Neural progenitor cell (in vitro differentiated cells): Measurements from ENCODE around the gene CPNE8. TPM values are rescaled to one million over a fixed set of nuclear protein-coding genes. Genes with fewer than 3 reads are reported as not detected.

ENCODE experiments used
- DNase-seq: peaks from one replicate; pipeline ENCODE4 v3.0.0-alpha.2; 2016; ENCODE audit warnings: low spot score
- H2AFZ ChIP-seq: fragments of 200-600 bp; sonication (generic); replicated peaks from 2 replicates; pipeline ENCODE4 v1.6.1; 2016; ENCODE audit warnings: antibody characterized with exemption
- H3F3A ChIP-seq: fragments of 200-600 bp; sonication (generic); 2 replicates; pipeline ENCODE4 v1.6.1; 2016; ENCODE audit warnings: antibody characterized with exemption, low read depth
- H3K27ac ChIP-seq: fragments of 200-600 bp; sonication (generic); 2 replicates; pipeline ENCODE4 v1.5.1; 2016; ENCODE audit warnings: mild to moderate bottlenecking
- H3K27me3 ChIP-seq: fragments of 200-600 bp; sonication (generic); 2 replicates; pipeline ENCODE4 v1.6.1; 2016; ENCODE audit warnings: mild to moderate bottlenecking, moderate library complexity
- H3K36me3 ChIP-seq: fragments of 200-600 bp; sonication (generic); 2 replicates; pipeline ENCODE4 v1.5.1; 2016
- H3K4me1 ChIP-seq: fragments of 200-600 bp; sonication (generic); 2 replicates; pipeline ENCODE4 v1.6.1; 2016; ENCODE audit warnings: mixed run types
- H3K4me2 ChIP-seq: fragments of 200-600 bp; sonication (generic); 2 replicates; pipeline ENCODE4 v1.6.1; 2016
- H3K4me3 ChIP-seq: fragments of 200-600 bp; sonication (generic); 2 replicates; pipeline ENCODE4 v1.5.1; 2016
- H3K79me2 ChIP-seq: fragments of 200-600 bp; sonication (generic); 2 replicates; pipeline ENCODE4 v1.6.1; 2016; ENCODE audit warnings: low read depth
- H3K9ac ChIP-seq: fragments of 200-600 bp; sonication (generic); 2 replicates; pipeline ENCODE4 v1.6.1; 2016
- H3K9me3 ChIP-seq: fragments of 200-600 bp; sonication (generic); 2 replicates; pipeline ENCODE4 v1.5.1; 2016; ENCODE audit warnings: low read depth
- H4K20me1 ChIP-seq: fragments of 200-600 bp; sonication (generic); 2 replicates; pipeline ENCODE4 v1.6.1; 2016; ENCODE audit warnings: low read depth
- H3K27ac Mint-ChIP-seq: 3 replicates; pipeline ENCODE4 v1.8.0; 2021; ENCODE audit warnings: mixed read lengths
- H3K27me3 Mint-ChIP-seq: 2 replicates; pipeline ENCODE4 v1.8.0; 2022; ENCODE audit warnings: low read depth, mild to moderate bottlenecking, inconsistent platforms, moderate library complexity, mixed read lengths; ENCODE audit not compliant: insufficient read depth
- H3K36me3 Mint-ChIP-seq: 3 replicates; pipeline ENCODE4 v1.8.0; 2021; ENCODE audit warnings: mixed read lengths
- H3K4me1 Mint-ChIP-seq: 3 replicates; pipeline ENCODE4 v1.8.0; 2021; ENCODE audit warnings: mixed read lengths
- H3K4me3 Mint-ChIP-seq: 3 replicates; pipeline ENCODE4 v1.8.0; 2021; ENCODE audit warnings: mild to moderate bottlenecking, moderate library complexity, mixed read lengths
- H3K9me3 Mint-ChIP-seq: 3 replicates; pipeline ENCODE4 v1.8.0; 2020; ENCODE audit warnings: mixed read lengths
- CTCF ChIP-seq: fragments of 200-600 bp; sonication (generic); IDR thresholded peaks from 2 replicates; pipeline ENCODE4 v1.5.1; 2017; ENCODE audit warnings: antibody characterized with exemption, mild to moderate bottlenecking
- EZH2 ChIP-seq: fragments of 200-600 bp; sonication (generic); IDR thresholded peaks from 2 replicates; pipeline ENCODE4 v1.6.1; 2017; ENCODE audit warnings: antibody characterized with exemption, mild to moderate bottlenecking, moderate library complexity
- EZH2phosphoT487 ChIP-seq: fragments of 200-600 bp; sonication (generic); IDR thresholded peaks from 2 replicates; pipeline ENCODE4 v1.6.1; 2017; ENCODE audit warnings: antibody characterized with exemption
- total RNA-seq: library from RNA; depleted of rRNA; stranded (reverse); fragments of >200 nt; gene quantifications from 2 replicates; pipeline ENCODE4 v1.2.3, GENCODE V29; 2015; ENCODE audit warnings: low replicate concordance

CPNE8 gene
- total RNA-seq, 1 donor from 2014 or later: 19.5 TPM

DNA sequence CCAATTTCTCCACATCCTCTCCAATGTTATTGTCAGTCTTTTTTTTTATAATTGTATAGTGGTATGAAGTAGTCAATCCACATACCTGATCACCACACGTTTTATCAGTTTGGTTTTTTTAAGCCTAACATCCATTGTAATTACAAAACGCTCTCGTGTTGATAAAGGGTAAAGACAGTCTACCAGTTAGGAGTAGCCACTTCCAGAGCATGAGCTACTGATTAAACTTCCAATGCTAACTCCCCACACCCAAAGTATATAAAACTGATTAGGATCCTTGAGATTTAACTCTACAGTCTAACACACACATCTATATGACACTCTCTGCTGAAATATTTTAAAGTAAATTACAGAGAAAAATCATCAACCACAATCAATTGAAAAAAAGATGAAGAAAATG, 20.7 kb downstream of the CPNE8 start:
- Mint-ChIP-seq H3K36me3 (peaks cover 7% of the 10 kb centered on the region), H3K9me3 (peaks cover 6% of the 10 kb centered on the region), H3K4me3 (no peak overlapping the region), H3K4me1 (no peaks in the 10 kb centered on the region), H3K27me3 (no peaks in the 10 kb centered on the region), H3K27ac (no peak overlapping the region)
- H2AFZ ChIP-seq: no peak overlapping the region
- H3K4me1 ChIP-seq: no peaks in the 10 kb centered on the region
- DNase-seq: no peak
- no peaks in the 10 kb centered on the region for H3K79me2 ChIP-seq
- H3K9me3 ChIP-seq: no peaks in the 10 kb centered on the region
- H3K4me3 ChIP-seq: no peak overlapping the region
- H3K4me2 ChIP-seq: no peak overlapping the region
- no peaks in the 10 kb centered on the region for H3K36me3 ChIP-seq
- H3F3A ChIP-seq: no peaks in the 10 kb centered on the region
- TF ChIP-seq EZH2phosphoT487 (no peak), CTCF (no peak), EZH2 (no peak)
- no peaks in the 10 kb centered on the region for H3K27me3 ChIP-seq
- H3K27ac ChIP-seq: no peak overlapping the region
- H4K20me1 ChIP-seq: no peaks in the 10 kb centered on the region
- no peak overlapping the region for H3K9ac ChIP-seq

DNA sequence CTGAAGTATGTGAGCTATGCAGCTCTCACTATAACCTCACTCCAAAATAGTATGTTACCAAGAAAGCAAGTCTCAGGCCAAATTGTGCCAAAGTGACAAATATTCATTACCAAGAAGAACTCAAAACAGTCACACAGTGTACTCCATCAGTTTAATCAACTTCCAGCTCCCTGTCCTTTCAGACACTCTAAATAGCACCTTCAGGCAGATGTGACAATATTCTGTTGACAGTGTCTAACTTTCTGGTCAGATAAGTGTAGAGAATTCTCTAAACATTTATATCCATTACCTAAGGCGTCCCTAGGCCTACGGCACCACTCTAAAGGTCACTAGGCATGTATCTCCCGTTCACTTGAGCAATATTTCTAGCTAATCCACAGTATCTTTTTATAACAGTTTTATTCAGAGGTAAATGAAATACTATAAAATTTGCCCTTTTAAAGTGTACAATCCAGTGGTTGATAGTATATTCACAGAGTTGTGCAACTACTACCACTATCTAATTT, 21.7 kb downstream of the CPNE8 start:
- no peak for DNase-seq
- H3K27ac Mint-ChIP-seq: no peak overlapping the region
- H3K36me3 Mint-ChIP-seq: peaks cover 4% of the 10 kb centered on the region
- H3K27ac ChIP-seq: no peak overlapping the region
- no peak overlapping the region for H3K4me3 Mint-ChIP-seq
- no peaks in the 10 kb centered on the region for H3K4me1 ChIP-seq
- H3K36me3 ChIP-seq: no peaks in the 10 kb centered on the region
- H3K4me2 ChIP-seq: no peak overlapping the region
- no peak overlapping the region for H3K9ac ChIP-seq
- no peaks in the 10 kb centered on the region for H4K20me1 ChIP-seq
- H3K4me3 ChIP-seq: no peak overlapping the region
- H3K79me2 ChIP-seq: no peaks in the 10 kb centered on the region
- no peaks in the 10 kb centered on the region for H3F3A ChIP-seq
- no peaks in the 10 kb centered on the region for H3K27me3 Mint-ChIP-seq
- H3K4me1 Mint-ChIP-seq: no peaks in the 10 kb centered on the region
- no peak for TF ChIP-seq EZH2
- no peak for TF ChIP-seq EZH2phosphoT487
- no peak for TF ChIP-seq CTCF
- peaks cover 6% of the 10 kb centered on the region for H3K9me3 Mint-ChIP-seq
- H2AFZ ChIP-seq: no peak overlapping the region
- no peaks in the 10 kb centered on the region for H3K9me3 ChIP-seq
- no peaks in the 10 kb centered on the region for H3K27me3 ChIP-seq

DNA sequence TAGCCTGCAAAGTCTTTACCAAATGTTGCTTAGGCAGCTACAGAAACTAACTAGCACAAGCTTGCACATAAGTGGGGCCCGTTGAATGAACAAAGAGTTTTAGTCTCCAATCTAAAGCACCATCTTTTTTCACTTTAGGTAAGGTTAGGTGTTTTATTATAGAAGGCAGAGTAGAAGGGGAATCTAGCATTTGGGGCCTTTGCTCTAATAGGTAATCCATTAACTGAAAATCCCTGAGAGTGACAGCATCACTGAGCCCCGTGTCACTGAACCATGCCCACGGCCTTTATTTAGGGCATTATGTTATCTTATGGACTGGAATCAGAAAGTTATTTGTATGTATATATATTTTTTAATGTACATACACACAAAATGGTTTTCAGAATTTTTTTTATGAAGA, 25.1 kb downstream of the CPNE8 start:
- no peak overlapping the region for H3K27ac Mint-ChIP-seq
- Histone ChIP-seq H3F3A (no peaks in the 10 kb centered on the region), H3K36me3 (no peaks in the 10 kb centered on the region), H3K27ac (no peak overlapping the region), H2AFZ (no peak overlapping the region), H4K20me1 (no peaks in the 10 kb centered on the region), H3K9ac (no peak overlapping the region), H3K79me2 (no peaks in the 10 kb centered on the region), H3K9me3 (no peaks in the 10 kb centered on the region), H3K4me2 (no peak overlapping the region), H3K4me3 (no peak overlapping the region), H3K27me3 (no peaks in the 10 kb centered on the region), H3K4me1 (no peaks in the 10 kb centered on the region)
- DNase-seq: no peak
- no peak for TF ChIP-seq EZH2phosphoT487
- no peak for TF ChIP-seq CTCF
- no peak for TF ChIP-seq EZH2
- peaks cover 6% of the 10 kb centered on the region for H3K9me3 Mint-ChIP-seq
- peaks cover 5% of the 10 kb centered on the region for H3K4me1 Mint-ChIP-seq
- H3K27me3 Mint-ChIP-seq: no peaks in the 10 kb centered on the region
- no peak overlapping the region for H3K4me3 Mint-ChIP-seq
- H3K36me3 Mint-ChIP-seq: peaks cover 4% of the 10 kb centered on the region
